HG03354 (cell line): ENCODE data around the gene BIRC6.
"Not testable (repeated sequence)": the region's sequence is repeated elsewhere in the genome, so short reads cannot be mapped to it uniquely, and the experiment has no call there.

ENCODE experiments used
- ATAC-seq: cut with Tn5 transposase; IDR thresholded peaks from one replicate; pipeline ENCODE4 v1.9.1; 2021; ENCODE audit warnings: mild to moderate bottlenecking; ENCODE audit not compliant: unreplicated experiment, poor library complexity, severe bottlenecking

Gene BIRC6

DNA sequence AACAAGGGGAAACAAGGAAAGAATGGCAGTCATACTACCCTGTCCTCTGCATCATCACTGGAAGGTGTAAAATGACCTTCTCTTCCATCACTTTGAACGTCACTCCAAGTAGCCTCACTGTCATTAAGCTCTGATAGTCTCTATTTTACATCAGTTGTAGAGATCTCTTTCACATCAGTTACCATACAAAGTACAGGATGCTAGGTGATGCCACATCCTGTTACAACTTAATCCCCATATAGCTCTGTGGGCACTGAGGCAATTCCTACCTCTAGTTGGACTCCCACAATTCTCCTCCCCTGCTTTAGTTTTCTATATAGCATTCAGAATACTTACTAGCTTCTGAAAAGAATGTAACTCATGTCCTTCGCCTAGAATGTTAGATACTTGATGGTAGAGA is 215.9 kb downstream of the BIRC6 start:
- no peak for ATAC-seq

- ATAC-seq: peak; percentile 84
These were observed 235.0 kb downstream of the BIRC6 start for GRCh38 chr2:32591669-32592463.

DNA sequence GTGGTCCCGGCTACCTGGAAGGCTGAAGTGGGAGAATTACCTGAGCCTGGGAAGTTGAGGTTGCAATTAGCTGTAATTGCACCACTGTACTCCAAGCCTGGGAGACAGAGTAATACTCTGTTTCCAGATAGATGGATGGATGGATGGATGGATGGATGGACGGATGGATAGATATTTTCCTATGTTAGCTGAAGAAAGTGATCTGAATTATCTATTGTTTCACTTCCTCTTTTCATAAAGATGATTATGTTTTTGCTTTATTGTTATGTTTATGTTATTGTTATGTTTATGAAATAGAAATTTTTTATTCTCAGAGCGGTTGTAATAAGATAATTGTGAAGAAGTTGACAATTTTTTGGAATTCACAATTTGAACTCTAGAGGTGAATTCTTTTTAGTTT is 237.8 kb downstream of the BIRC6 start:
- ATAC-seq: no peak

DNA sequence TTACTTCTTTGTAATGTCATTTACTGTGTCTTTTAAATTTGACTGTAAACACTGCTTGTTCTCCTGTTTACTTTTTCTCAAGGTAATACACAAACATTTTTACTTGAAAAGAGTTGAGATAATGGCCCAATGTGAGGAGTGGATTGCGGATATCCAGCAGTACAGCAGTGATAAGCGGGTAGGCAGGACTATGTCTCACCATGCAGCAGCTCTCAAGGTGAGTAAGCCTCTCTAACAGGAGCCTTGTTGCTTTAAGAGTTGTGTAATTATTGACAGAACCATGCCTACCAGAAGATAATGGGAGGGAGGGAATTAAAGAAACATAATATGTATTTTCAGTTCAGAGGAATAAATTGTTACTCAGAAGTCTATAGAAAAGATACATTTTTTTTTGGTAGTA is 254.5 kb downstream of the BIRC6 start:
- no peak for ATAC-seq

- no peak for ATAC-seq
These were observed 254.9 kb downstream of the BIRC6 start for GRCh38 chr2:32611771-32612170.

- no peak for ATAC-seq
These were observed 257.3 kb downstream of the BIRC6 start for GRCh38 chr2:32614084-32614483.

DNA sequence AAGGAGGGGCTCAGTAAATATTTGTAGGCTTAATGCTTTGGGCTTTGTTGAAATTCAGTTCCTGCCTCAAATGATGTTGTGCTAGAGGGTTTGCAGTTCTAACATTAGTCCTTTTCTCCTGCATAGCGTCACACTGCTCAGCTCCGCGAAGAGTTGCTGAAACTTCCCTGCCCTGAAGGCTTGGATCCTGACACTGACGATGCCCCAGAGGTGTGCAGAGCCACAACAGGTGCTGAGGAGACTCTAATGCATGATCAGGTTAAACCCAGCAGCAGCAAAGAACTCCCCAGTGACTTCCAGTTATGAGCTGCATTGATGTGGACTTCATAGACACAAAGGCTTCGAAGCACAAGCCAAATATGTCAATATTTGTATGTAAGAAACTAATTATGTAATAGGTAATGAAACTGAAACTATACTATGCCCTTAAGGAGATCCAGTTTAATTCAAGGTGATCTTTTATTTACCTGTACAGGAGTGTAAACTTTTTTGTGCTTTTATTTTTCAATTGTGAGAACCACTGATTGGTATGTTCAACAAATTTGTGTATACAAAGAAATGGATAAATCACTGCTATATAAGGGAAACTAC is 260.9 kb downstream of the BIRC6 start:
- ATAC-seq: no peak

DNA sequence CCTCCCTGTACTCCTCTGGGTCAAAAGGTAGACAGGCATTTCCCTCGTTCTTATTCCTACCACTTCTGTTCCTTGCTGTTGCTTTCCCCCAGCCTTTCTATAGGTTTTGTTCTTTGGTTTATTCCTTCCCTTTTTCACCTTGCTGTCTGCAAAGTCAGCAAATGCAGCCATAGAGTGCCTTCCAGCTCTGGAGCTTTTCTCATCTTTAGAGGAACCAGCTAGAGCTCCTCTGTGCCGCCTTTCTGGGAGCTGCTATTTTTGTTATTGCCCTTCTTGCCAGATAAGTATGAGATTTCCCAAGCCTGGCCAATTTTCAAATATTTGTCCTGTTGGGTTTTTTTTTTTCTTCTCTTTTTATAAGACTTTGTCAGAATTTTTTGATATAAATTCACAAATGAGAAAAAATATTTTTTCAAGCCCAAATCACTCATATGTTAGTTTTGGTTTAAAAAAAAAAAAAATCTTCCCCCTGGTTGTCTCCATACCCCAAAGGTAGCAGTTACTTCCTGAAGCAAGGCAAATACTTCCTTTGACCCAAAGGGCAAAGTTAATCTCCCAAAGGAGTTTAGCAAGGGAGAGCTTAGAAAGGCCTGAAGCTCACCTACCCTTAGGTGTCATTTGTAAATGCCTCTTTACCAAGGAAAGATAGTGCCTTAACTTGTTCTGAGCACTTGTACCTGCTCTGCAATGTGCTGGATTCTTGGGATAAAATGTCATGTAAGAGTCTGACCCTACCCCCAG is 265.9 kb downstream of the BIRC6 start:
- no peak for ATAC-seq

GRCh38 chr2:32623311-32623706 is 266.5 kb downstream of the BIRC6 start:
- no peak for ATAC-seq

DNA sequence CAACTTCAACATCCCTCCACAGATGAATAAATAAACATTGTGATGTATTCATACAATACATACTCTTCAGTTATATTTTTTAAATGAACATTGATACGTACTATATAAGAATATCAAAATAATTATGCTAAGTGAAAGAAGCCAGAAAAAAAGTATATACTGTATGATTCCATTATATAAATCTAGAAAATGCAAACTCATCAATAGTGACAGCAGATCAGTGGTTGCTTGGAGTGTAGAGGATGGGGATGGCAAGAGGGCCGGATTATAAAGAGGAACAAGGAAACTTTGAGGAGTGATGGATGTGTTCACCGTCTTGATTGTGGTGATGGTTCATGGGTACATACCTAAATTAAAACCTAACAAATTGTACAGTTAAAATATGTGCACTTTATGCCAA is 268.0 kb downstream of the BIRC6 start:
- no peak for ATAC-seq

DNA sequence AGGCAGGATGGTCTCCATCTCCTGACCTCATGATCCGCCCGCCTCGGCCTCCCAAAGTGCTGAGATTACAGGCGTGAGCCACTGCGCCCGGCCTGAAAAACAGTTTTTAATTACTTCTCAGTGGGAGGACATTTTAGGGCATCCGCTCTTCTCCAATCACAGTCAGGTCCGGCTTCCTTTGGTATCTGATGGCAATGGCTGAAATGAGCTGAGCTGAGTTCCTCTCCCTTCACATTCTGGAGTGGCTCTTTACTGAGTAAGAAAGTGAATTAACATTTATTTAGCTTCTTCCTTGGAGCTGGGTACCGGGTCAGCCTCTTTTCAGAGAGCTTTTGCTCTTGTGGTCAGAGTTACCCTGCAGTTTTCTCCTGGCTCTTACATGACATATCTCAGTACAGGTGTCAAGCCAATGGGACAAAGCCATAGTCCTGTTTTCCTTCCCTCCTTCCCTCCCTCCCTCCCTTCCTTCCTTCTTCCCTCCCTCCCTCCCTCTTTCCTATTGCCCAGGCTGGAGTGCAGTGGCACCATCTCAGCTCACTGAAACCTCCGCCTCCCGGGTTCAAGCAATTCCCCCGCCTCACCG is 269.9 kb downstream of the BIRC6 start:
- no peak for ATAC-seq

GRCh38 chr2:32627441-32627813 is 270.6 kb downstream of the BIRC6 start:
- ATAC-seq: peak; percentile 44

DNA sequence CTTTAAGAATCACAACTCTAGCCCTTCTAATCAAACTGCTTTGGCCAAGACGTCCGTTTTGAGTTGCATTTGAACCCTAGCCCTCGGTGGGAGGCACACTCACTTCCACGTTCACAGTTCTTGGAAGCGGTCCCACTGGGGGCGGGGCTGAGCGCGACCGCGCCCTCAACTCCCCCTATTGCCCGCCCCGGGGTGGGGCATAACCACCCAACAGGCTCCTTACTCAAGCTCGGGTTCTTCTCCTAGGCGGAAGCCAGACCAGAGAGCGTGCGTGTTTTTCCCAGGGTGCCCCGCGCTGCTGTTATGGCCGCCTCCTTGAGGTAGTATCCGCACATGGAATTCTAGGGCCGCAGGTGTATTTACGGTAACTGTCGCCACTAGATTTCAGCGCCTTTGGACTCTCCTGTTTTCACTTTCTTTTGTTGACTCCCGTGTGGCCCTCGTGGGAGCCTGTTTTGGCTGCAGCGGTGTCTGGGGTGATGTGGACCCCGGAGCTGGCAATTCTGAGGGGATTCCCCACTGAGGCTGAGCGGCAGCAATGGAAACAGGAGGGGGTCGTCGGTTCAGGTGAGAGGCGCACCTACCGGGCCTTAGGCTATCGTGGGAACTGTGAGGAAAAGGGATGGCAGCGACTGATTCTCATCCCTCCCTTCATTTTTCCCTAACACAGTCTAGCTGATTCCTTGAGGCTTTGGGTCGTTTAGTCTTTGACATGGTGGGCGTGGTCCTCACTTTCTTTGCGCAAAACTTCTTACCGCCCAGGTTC is 271.2 kb downstream of the BIRC6 start, which contains the start of gene TTC27:
Gene TTC27, plus strand, starts transcription at position 237 of the 766 bp plus-strand sequence. Its CDS starts 243 bp downstream, at position 480.
- peak; percentile 100 for ATAC-seq

DNA sequence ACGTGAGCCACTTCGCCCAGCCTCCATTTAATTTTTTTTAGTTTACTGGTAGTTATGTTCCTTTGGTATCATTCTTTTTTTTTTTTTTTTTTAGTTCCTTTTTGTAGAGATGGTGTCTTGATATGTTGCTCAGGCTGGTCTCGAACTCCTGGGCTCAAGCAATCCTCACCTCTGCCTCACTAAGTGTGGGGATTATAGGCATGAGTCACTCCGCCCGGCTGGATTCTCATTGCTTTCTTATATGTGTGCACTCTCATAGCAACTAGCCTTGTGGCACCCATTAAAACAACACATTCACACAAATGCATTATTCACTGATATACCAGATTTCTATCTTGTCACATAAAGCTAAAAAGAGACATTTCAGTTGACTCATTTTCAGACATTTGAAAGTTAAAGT is 275.3 kb downstream of the BIRC6 start:
- ATAC-seq: no peak

- ATAC-seq: no peak
These were observed 276.2 kb downstream of the BIRC6 start for GRCh38 chr2:32633040-32633439.

DNA sequence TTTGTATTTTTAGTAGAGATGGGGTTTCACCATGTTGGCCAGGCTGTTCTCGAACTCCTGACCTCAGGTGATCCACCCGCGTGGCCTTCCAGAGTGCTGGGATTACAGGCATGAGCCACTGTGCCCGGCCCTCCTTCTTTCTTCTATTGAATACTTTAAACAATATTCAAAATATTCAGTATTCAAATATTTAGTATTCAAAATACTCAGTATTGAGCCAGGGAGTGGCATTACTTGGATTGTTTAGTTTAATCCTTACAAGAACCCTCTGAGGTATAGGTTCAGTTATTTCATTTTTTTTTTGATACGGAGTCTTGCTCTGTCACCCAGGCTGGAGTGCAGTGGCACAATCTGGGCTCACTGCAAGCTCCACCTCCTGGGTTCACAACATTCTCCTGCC is 281.7 kb downstream of the BIRC6 start:
- ATAC-seq: not testable (repeated sequence)

GRCh38 chr2:32641180-32641579 is 284.4 kb downstream of the BIRC6 start:
- ATAC-seq: no peak

GRCh38 chr2:32647180-32647651 is 290.4 kb downstream of the BIRC6 start:
- no peak for ATAC-seq

- ATAC-seq: no peak
These were observed 295.9 kb downstream of the BIRC6 start for GRCh38 chr2:32652555-32653209.
